Cerebellar cortex (tissue), 1 donor: ENCODE measurements around the gene TEX12.
A peak's percentile ranks its signal among the peaks of the same experiment; 100 is the strongest.

Experiments used
- DNase-seq: peaks from one replicate; pipeline ENCODE4 v3.0.0-alpha.2; 2015; ENCODE audit warnings: low spot score

The TEX12 gene

GRCh38 chr11:112212290-112212689 lies 45.1 kb downstream of the TEX12 start:
- no peak for DNase-seq

GRCh38 chr11:112212710-112213109 lies 45.5 kb downstream of the TEX12 start:
- no peak for DNase-seq

- DNase-seq, result no peak
Observed at GRCh38 chr11:112213753-112214152, 46.6 kb downstream of the TEX12 start.

- DNase-seq, result no peak
Observed at GRCh38 chr11:112215621-112216020, 48.4 kb downstream of the TEX12 start.

- no peak for DNase-seq
Observed at GRCh38 chr11:112216561-112217105, 49.5 kb downstream of the TEX12 start.

GRCh38 chr11:112219476-112220232 lies 52.5 kb downstream of the TEX12 start:
- peak; percentile 92 for DNase-seq

GRCh38 chr11:112221274-112221835 lies 54.2 kb downstream of the TEX12 start:
- no peak for DNase-seq
